Measurements from ENCODE around the gene INTS1. TPM values are rescaled to one million over a fixed set of nuclear protein-coding genes. Genes with fewer than 3 reads are reported as not detected.

INTS1 gene
- total and polyA plus RNA-seq, 10 of the 15 experiments (the other 5 are each of a cell fraction or from before 2014, with no cell fraction given) = 0.52 to 89.0 (median 15.1) TPM

GRCh38 chr7:1508277-1508758 is 4.1 kb upstream of the INTS1 start:
- RAD21 ChIA-PET (ENCODE audit: unreplicated experiment) = no interaction called here
- WGBS (ENCODE audit: insufficient coverage, insufficient replicate concordance, low lambda C conversion rate, missing lambda C conversion rate) = 35% methylated on average over 10 of the region's 10 CpGs
- in situ Hi-C loops (cut with MboI) (no loop called here), intact Hi-C loops (cut with micrococcal nuclease; ENCODE audit: unreplicated experiment) (no loop called here)
- DNase-seq (ENCODE audit: low read depth, low spot score) (no peak), FAIRE-seq (no peak), ATAC-seq (no peak)
- BruUV-seq (replicated peaks) = no TSS peak
- no peak overlapping the region for H3K4me2 ChIP-seq (ENCODE audit: control insufficient read depth, insufficient read depth)
- H2AFZ ChIP-seq (ENCODE audit: control insufficient read depth, low read depth, low read length) = no peak overlapping the region
- SMC1A ChIA-PET (ENCODE audit: uncharacterized antibody, unreplicated experiment) = no interaction called here
- CTCF ChIA-PET = no interaction called here
- no peaks in the 10 kb centered on the region for H4K20me1 ChIP-seq (ENCODE audit: control insufficient read depth, insufficient read depth)
- H3K4me3 ChIP-seq = no peak overlapping the region
- no peaks in the 10 kb centered on the region for H3K9me3 ChIP-seq (replicated peaks; ENCODE audit: control insufficient read depth, insufficient read depth, low read length)
- peaks cover 9% of the 10 kb centered on the region for H3K79me2 ChIP-seq (ENCODE audit: control insufficient read depth, insufficient read depth, low read length)
- no peak overlapping the region for H3K27ac ChIP-seq (ENCODE audit: control insufficient read depth, insufficient read depth)
- POLR2A ChIA-PET = no interaction called here
- no peaks in the 10 kb centered on the region for H3K36me3 ChIP-seq (ENCODE audit: control insufficient read depth in 2 of 2, insufficient read depth in 2 of 2, low read length in 1 of 2)
- TF ChIP-seq SMAD1 (IDR thresholded peaks at IDR 0.05; ENCODE audit: low read depth, partially characterized antibody) = no peak
- no peak for TF ChIP-seq SKIL (IDR thresholded peaks at IDR 0.05; ENCODE audit: low read depth, poor library complexity, severe bottlenecking)
- no peak for TF ChIP-seq ZBTB11 (CRISPR knock-in tag; IDR thresholded peaks at IDR 0.05)
- TF ChIP-seq MYB (IDR thresholded peaks at IDR 0.05; ENCODE audit: borderline replicate concordance, low read depth, low read length) = no peak
- peak; percentile 26; the same call in 1 of the 2 replicates for TF ChIP-seq RUNX3 (IDR thresholded peaks at IDR 0.05; ENCODE audit: low read length)
- TF ChIP-seq CHD1 (IDR thresholded peaks at IDR 0.05; ENCODE audit: low read depth, low read length) = no peak
- H3K4me1 ChIP-seq (ENCODE audit: control insufficient read depth, insufficient read depth, low read length) = peaks cover 25% of the 10 kb centered on the region
- no peak overlapping the region for H3K9ac ChIP-seq (ENCODE audit: control insufficient read depth, insufficient read depth, low read length)
- H3K27me3 ChIP-seq (replicated peaks in 1 of 2; ENCODE audit: control insufficient read depth in 2 of 2, insufficient read depth in 2 of 2, low read length in 1 of 2) = no peaks in the 10 kb centered on the region

Measured in GM12878 (cell line).